HG02588 (cell line): ENCODE results near the gene C17orf75.

Source experiments
- ATAC-seq: cut with Tn5 transposase; IDR thresholded peaks from one replicate; pipeline ENCODE4 v1.9.1; 2021; ENCODE audit warnings: mild to moderate bottlenecking, moderate library complexity; ENCODE audit not compliant: unreplicated experiment

Gene C17orf75

GRCh38 chr17:32279891-32280716 is 61.9 kb downstream of the C17orf75 start:
- no peak for ATAC-seq

- no peak for ATAC-seq
Observed at GRCh38 chr17:32278815-32279214, 63.2 kb downstream of the C17orf75 start.
